GM12864 (cell line): ENCODE measurements around the gene MEGF6.

Experiments used
- DNase-seq: peaks from one replicate; pipeline ENCODE4 v3.0.0-alpha.2; 2011; ENCODE audit warnings: low read depth
- H3K4me3 ChIP-seq: 2 replicates; pipeline ENCODE4 v1.5.1; 2011; ENCODE audit warnings: mild to moderate bottlenecking, low read depth, low read length, control low read depth
- CTCF ChIP-seq: IDR thresholded peaks from 2 replicates; pipeline ENCODE4 v1.5.1; 2011; ENCODE audit warnings: low read depth, mild to moderate bottlenecking, moderate library complexity, low read length, control low read depth, inconsistent platforms; ENCODE audit errors: missing control alignments

The MEGF6 gene

DNA sequence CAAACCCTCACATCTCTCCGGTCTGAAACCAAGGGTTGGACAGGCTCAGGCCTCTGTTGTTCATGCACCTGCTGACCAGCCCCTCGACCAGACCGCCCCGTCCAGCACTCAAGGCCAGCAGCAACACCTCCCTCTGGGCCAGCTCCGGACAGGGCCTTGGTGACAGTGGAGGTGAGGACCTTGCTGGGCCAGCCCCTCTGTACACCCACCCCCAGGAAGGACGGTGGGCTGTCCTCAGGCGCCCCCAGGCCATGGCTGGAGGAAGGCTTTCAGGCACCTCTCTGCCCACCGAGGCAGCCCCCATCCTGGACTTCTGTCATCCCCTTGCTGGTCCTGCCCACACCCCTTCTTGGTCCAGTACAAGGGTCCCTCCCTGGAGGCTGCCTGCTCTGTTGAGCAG lies 48.6 kb downstream of the MEGF6 start:
- no peak for TF ChIP-seq CTCF
- no peak for DNase-seq

GRCh38 chr1:3561702-3562101 lies 49.6 kb downstream of the MEGF6 start:
- DNase-seq = no peak
- TF ChIP-seq CTCF = no peak
- no peak overlapping the region for H3K4me3 ChIP-seq

More for the DNA sequence above, 48.6 kb downstream of the MEGF6 start:
- H3K4me3 ChIP-seq = no peak overlapping the region

- no peak for DNase-seq
- H3K4me3 ChIP-seq = no peak overlapping the region
- no peak for TF ChIP-seq CTCF
Observed at GRCh38 chr1:3560981-3561380, 50.3 kb downstream of the MEGF6 start.

DNA sequence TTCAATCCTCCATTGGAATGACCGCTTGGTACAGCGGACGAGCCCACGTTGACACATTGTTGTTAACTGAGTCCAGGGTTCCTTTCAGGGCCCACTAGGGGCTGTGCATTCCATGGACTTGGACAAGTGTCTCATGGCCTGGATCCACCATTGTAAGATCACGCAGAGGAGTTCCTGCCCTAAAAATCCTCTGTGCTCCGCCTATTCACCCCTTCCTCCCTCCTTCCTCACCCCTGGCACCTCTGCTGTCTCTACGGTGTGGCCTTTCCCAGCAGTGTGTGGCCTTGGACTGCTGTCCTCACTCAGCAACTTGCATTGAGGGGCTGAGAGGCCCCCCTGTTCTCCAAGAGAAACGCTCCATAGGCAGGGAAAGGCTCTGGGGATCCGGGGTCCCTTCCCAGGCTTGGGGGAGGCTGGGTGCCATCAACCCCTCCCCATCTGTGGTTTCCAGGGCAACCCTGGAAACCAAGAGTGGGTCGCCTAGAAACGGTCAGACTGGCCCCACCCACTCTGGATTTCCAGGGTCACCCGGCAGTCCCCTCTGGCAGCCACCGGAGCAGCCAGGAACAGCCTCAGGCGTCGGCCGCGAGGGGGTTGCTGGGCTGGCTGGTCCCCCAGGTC lies 50.9 kb downstream of the MEGF6 start:
- no peak for DNase-seq
- TF ChIP-seq CTCF = no peak
- H3K4me3 ChIP-seq = no peak overlapping the region

- no peak for TF ChIP-seq CTCF
- no peak overlapping the region for H3K4me3 ChIP-seq
- DNase-seq = no peak
Observed at GRCh38 chr1:3558036-3558726, 53.1 kb downstream of the MEGF6 start.

GRCh38 chr1:3557366-3557765 lies 53.9 kb downstream of the MEGF6 start:
- no peak for TF ChIP-seq CTCF
- no peak overlapping the region for H3K4me3 ChIP-seq
- no peak for DNase-seq

DNA sequence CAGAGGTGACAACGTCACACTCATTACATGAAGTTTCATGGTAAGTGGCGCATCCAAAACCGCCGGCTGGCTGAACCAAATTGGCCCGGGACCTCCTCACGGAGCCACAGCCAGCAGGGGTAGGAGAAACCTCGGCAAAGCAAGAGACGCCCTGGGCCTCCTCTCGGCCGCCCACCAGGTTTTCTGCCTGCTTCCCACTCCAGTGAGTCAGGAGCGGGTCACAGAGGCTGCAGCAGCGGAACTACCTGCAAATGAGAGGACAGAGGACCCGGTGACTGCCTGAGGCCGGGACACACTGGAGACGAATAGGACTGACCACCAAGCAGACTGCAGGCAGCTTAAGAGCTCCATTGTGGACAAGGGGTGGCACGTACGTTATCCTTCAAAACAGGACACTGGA lies 55.0 kb downstream of the MEGF6 start:
- H3K4me3 ChIP-seq = no peak overlapping the region
- no peak for TF ChIP-seq CTCF
- no peak for DNase-seq
